ENCODE results near the gene CCDC171. TPM values are rescaled to one million over a fixed set of nuclear protein-coding genes. Genes with fewer than 3 reads are reported as not detected.

The CCDC171 gene
- total RNA-seq, 4 donors from 2014 or later: 2.5 to 4.2 (median 3.3) TPM

GRCh38 chr9:15851766-15852165 is 298.9 kb downstream of the CCDC171 start:
- intact Hi-C loops (cut with DNase I; ENCODE audit: low total_unique reads): no loop called here
- 95 to 97% methylated on average over 2 of the region's 2 CpGs for WGBS, 2 donors
- no peak overlapping the region for H3K4me3 ChIP-seq (ENCODE audit: low read depth, poor library complexity, severe bottlenecking)
- DNase-seq (ENCODE audit: low spot score in 2 of 2): no peak
- TF ChIP-seq CTCF (IDR thresholded peaks at IDR 0.05) (no peak), POLR2A (IDR thresholded peaks at IDR 0.05) (no peak)

GRCh38 chr9:15856591-15856990 is 303.7 kb downstream of the CCDC171 start:
- TF ChIP-seq POLR2A (IDR thresholded peaks at IDR 0.05) (no peak), CTCF (IDR thresholded peaks at IDR 0.05) (no peak)
- no peak for DNase-seq (ENCODE audit: low spot score in 2 of 2)
- no peak overlapping the region for H3K4me3 ChIP-seq (ENCODE audit: low read depth, poor library complexity, severe bottlenecking)
- intact Hi-C loops (cut with DNase I; ENCODE audit: low total_unique reads): no loop called here

GRCh38 chr9:15867334-15867733 is 314.5 kb downstream of the CCDC171 start:
- intact Hi-C loops (cut with DNase I; ENCODE audit: low total_unique reads): no loop called here
- DNase-seq (ENCODE audit: low spot score in 2 of 2): no peak
- no peak overlapping the region for H3K4me3 ChIP-seq (ENCODE audit: low read depth, poor library complexity, severe bottlenecking)
- WGBS, 2 donors: 82 to 88% methylated on average over 2 of the region's 2 CpGs
- TF ChIP-seq CTCF (IDR thresholded peaks at IDR 0.05) (no peak), POLR2A (IDR thresholded peaks at IDR 0.05) (no peak)

DNA sequence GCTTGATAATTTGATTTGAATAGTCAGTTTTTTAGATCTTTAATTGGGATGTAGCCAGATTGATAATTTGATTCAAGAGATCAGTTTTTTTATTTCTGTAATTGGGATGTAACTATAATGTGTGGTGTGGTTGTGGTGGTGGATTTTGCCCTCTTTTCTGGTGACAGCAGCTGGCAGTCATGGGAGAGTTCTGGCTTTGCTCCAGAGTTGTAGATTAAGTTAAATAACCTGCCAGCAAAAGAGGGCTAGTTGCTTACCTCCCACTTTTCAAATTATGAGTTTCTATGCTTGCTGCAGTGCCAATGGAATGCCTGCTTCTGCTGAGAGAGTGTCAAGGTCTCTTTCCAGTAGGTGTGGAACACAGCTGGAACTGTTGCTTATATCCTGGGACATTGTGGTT is 315.1 kb downstream of the CCDC171 start:
- TF ChIP-seq CTCF (IDR thresholded peaks at IDR 0.05): no peak
- no peak for TF ChIP-seq POLR2A (IDR thresholded peaks at IDR 0.05)
- DNase-seq (ENCODE audit: low spot score in 2 of 2): no peak
- intact Hi-C loops (cut with DNase I; ENCODE audit: low total_unique reads): no loop called here
- no peak overlapping the region for H3K4me3 ChIP-seq (ENCODE audit: low read depth, poor library complexity, severe bottlenecking)

GRCh38 chr9:15873573-15874177 is 320.8 kb downstream of the CCDC171 start:
- TF ChIP-seq POLR2A (IDR thresholded peaks at IDR 0.05): no peak
- no peak for TF ChIP-seq CTCF (IDR thresholded peaks at IDR 0.05)
- intact Hi-C loops (cut with DNase I; ENCODE audit: low total_unique reads): loop anchor here (10.0 kb wide), 1 partner anchor 1591 kb away; no protein-coding TSS in a partner anchor
- H3K4me3 ChIP-seq (ENCODE audit: low read depth, poor library complexity, severe bottlenecking): no peak overlapping the region
- DNase-seq (ENCODE audit: low spot score in 2 of 2): no peak
- WGBS, 2 donors: 4 to 5% methylated on average over 2 of the region's 2 CpGs

- no peak for DNase-seq (ENCODE audit: low spot score in 2 of 2)
- no peak for TF ChIP-seq CTCF (IDR thresholded peaks at IDR 0.05)
- no peak for TF ChIP-seq POLR2A (IDR thresholded peaks at IDR 0.05)
- H3K4me3 ChIP-seq (ENCODE audit: low read depth, poor library complexity, severe bottlenecking): no peak overlapping the region
- WGBS, 2 donors: 88 to 92% methylated on average over 4 of the region's 4 CpGs
- intact Hi-C loops (cut with DNase I; ENCODE audit: low total_unique reads): no loop called here
These were observed 329.5 kb downstream of the CCDC171 start for GRCh38 chr9:15882328-15882727.
